HEK293 (cell line): ENCODE measurements around the gene MDM2.

Source experiments
- CTCF ChIA-PET: fragments of 350-600 bp; formaldehyde crosslinking; extraction: SDS; loops from one replicate; lab custom pipeline; 2021; ENCODE audit warnings: antibody characterized with exemption; lab: Yijun Ruan, JAX
- POLR2A ChIA-PET: fragments of 300-600 bp; formaldehyde crosslinking; extraction: SDS; loops from one replicate; lab custom pipeline; 2020; ENCODE audit warnings: antibody characterized with exemption, inconsistent platforms; lab: Yijun Ruan, JAX
- H3K27ac ChIP-seq: fragments of 200-500 bp; sonication (Bioruptor generic); 2 replicates; pipeline ENCODE4 v1.5.1; 2014; ENCODE audit warnings: low read depth, low read length, control low read depth, inconsistent platforms; ENCODE audit errors: extremely low read depth
- H3K36me3 ChIP-seq, 2 experiments: fragments of 200-500 bp in 1 of 2; sonication (Bioruptor generic) in 1 of 2; 1 replicate in 1 of 2; 2 replicates in 1 of 2; pipeline ENCODE4 v1.5.1; 2014 to 2017; ENCODE audit warnings: inconsistent platforms in 2 of 2, low read length in 2 of 2; ENCODE audit not compliant: control insufficient read depth in 2 of 2, insufficient read depth in 1 of 2
- H3K4me1 ChIP-seq: fragments of 200-500 bp; sonication (Bioruptor generic); 2 replicates; pipeline ENCODE4 v1.5.1; 2014; ENCODE audit warnings: mild to moderate bottlenecking, low read length, inconsistent platforms; ENCODE audit not compliant: control insufficient read depth, insufficient read depth
- H3K4me3 ChIP-seq: 2 replicates; pipeline ENCODE4 v1.5.1; 2011; ENCODE audit warnings: low read depth, mild to moderate bottlenecking, control low read depth, low read length, moderate library complexity
- H3K9me3 ChIP-seq: fragments of 200-500 bp; sonication (Bioruptor generic); 2 replicates; pipeline ENCODE4 v1.5.1; 2014; ENCODE audit warnings: low read depth, low read length, inconsistent platforms; ENCODE audit not compliant: control insufficient read depth, insufficient read depth
- EGR2 ChIP-seq: fragments of 450-650 bp; formaldehyde crosslinking; IDR thresholded peaks from 2 replicates; pipeline ENCODE4 v1.5.1; 2016; ENCODE audit warnings: low read depth, missing biosample characterization, missing genetic modification characterization
- HOXA7 ChIP-seq: sonication (generic); formaldehyde crosslinking; IDR thresholded peaks from 2 replicates; pipeline ENCODE4 v1.8.1; 2022; ENCODE audit warnings: missing genetic modification reagents, borderline replicate concordance
- KLF7 ChIP-seq: fragments of 450-650 bp; formaldehyde crosslinking; IDR thresholded peaks from 2 replicates; pipeline ENCODE4 v1.5.1; 2016; ENCODE audit warnings: missing biosample characterization, missing genetic modification characterization, borderline replicate concordance
- SCRT1 ChIP-seq: fragments of 450-650 bp; formaldehyde crosslinking; IDR thresholded peaks from 2 replicates; pipeline ENCODE4 v1.5.1; 2016; ENCODE audit warnings: missing biosample characterization, missing genetic modification characterization, borderline replicate concordance
- SP7 ChIP-seq: fragments of 450-650 bp; formaldehyde crosslinking; IDR thresholded peaks from 2 replicates; pipeline ENCODE4 v1.5.1; 2016; ENCODE audit warnings: missing biosample characterization, missing genetic modification characterization
- YY1 ChIP-seq: fragments of 450-650 bp; formaldehyde crosslinking; IDR thresholded peaks from 2 replicates; pipeline ENCODE4 v1.5.1; 2018; ENCODE audit warnings: missing biosample characterization, missing genetic modification characterization
- ZFP37 ChIP-seq: fragments of 450-650 bp; formaldehyde crosslinking; IDR thresholded peaks from 2 replicates; pipeline ENCODE4 v1.5.1; 2016; ENCODE audit warnings: missing biosample characterization, missing genetic modification characterization
- ZIC2 ChIP-seq: fragments of 450-650 bp; formaldehyde crosslinking; IDR thresholded peaks from 2 replicates; pipeline ENCODE4 v1.5.1; 2016; ENCODE audit warnings: missing biosample characterization, missing genetic modification characterization
- ZNF10 ChIP-seq: fragments of 450-650 bp; formaldehyde crosslinking; IDR thresholded peaks from 2 replicates; pipeline ENCODE4 v1.5.1; 2017; ENCODE audit warnings: missing biosample characterization, missing genetic modification characterization
- ZNF121 ChIP-seq: fragments of 450-650 bp; formaldehyde crosslinking; IDR thresholded peaks from 2 replicates; pipeline ENCODE4 v1.5.1; 2016; ENCODE audit warnings: missing biosample characterization, missing genetic modification characterization
- ZNF138 ChIP-seq: fragments of 450-650 bp; formaldehyde crosslinking; IDR thresholded peaks from 2 replicates; pipeline ENCODE4 v1.5.1; 2016; ENCODE audit warnings: missing biosample characterization, missing genetic modification characterization, borderline replicate concordance
- ZNF148 ChIP-seq: fragments of 450-650 bp; formaldehyde crosslinking; IDR thresholded peaks from 2 replicates; pipeline ENCODE4 v1.5.0; 2017; ENCODE audit warnings: missing biosample characterization, missing genetic modification characterization, borderline replicate concordance
- ZNF324 ChIP-seq: fragments of 450-650 bp; formaldehyde crosslinking; IDR thresholded peaks from 2 replicates; pipeline ENCODE4 v1.5.1; 2016; ENCODE audit warnings: missing biosample characterization, missing genetic modification characterization
- ZNF391 ChIP-seq: fragments of 450-650 bp; formaldehyde crosslinking; IDR thresholded peaks from 2 replicates; pipeline ENCODE4 v1.5.1; 2016; ENCODE audit warnings: low read depth, missing biosample characterization, missing genetic modification characterization, borderline replicate concordance
- ZNF404 ChIP-seq: fragments of 450-650 bp; formaldehyde crosslinking; IDR thresholded peaks from 2 replicates; pipeline ENCODE4 v1.5.1; 2017; ENCODE audit warnings: missing biosample characterization, missing genetic modification characterization
- ZNF423 ChIP-seq: fragments of 450-650 bp; formaldehyde crosslinking; IDR thresholded peaks from 2 replicates; pipeline ENCODE4 v1.5.1; 2016; ENCODE audit warnings: missing biosample characterization, missing genetic modification characterization
- ZNF555 ChIP-seq: fragments of 450-650 bp; formaldehyde crosslinking; conservative IDR thresholded peaks from 2 replicates; pipeline ENCODE4 v1.5.1; 2017; ENCODE audit warnings: missing biosample characterization, mild to moderate bottlenecking, missing genetic modification characterization, inconsistent platforms
- ZNF585B ChIP-seq: fragments of 450-650 bp; formaldehyde crosslinking; IDR thresholded peaks from 2 replicates; pipeline ENCODE4 v1.5.1; 2016; ENCODE audit warnings: missing biosample characterization, missing genetic modification characterization
- ZNF645 ChIP-seq: fragments of 450-650 bp; formaldehyde crosslinking; IDR thresholded peaks from 2 replicates; pipeline ENCODE4; 2016; ENCODE audit warnings: missing biosample characterization, missing genetic modification characterization
- TF ChIP-seq, protein P1 (sequence below): fragments of 450-650 bp; formaldehyde crosslinking; IDR thresholded peaks from 2 replicates; pipeline ENCODE4 v1.5.1; 2016; ENCODE audit warnings: missing biosample characterization, missing genetic modification characterization, borderline replicate concordance

MDM2 gene

DNA sequence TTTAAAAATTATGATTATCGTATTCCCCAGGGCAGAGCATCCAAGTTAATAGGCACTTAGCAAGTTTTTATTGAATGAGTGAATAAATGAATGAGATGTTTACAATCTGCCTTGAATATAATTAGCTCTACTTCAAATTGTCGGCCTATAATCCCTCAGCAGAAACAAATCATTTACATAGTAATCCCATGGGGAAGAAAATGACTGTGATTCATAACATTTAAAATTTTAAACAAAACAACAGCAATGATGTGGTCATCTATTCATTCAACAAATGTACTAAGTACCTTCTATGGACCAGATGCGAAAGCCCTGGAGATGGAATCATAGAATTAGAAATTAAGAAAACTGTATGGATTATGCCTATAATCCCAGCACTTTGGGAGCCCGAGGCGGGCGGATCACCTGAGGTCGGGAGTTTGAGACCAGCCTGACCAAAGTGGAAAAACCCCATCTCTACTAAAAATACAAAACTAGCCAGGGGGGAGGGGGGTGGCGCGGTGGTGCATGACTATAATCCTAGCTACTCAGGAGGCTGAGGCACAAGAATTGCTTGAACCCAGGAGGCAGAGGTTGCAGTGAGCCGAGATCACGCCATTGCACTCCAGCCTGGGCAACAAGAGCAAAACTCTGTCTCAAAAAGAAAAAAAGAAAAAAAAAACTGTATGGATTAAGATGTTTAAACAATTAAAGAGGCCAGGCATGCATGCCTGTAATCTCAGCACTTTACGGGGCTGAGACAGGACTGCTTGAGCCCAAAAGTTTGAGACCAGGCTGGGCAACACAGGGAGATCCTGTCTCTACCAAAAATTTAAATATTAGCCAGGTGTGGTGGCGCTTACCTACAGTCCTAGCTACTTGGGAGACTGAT, 17.7 kb upstream of the MDM2 start (continued):
- no peak for TF ChIP-seq ZNF138 (tag by site-specific recombination)
- TF ChIP-seq SCRT1 (tag by site-specific recombination): no peak
- TF ChIP-seq ZNF404 (tag by site-specific recombination): no peak
- no peak for TF ChIP-seq ZFP37
- TF ChIP-seq EGR2 (tag by site-specific recombination): no peak
- no peak for TF ChIP-seq ZNF645 (tag by site-specific recombination)

GRCh38 chr12:68790952-68791234, 17.1 kb upstream of the MDM2 start:
- ChIA-PET CTCF (no interaction called here), POLR2A (no interaction called here)
- H3K9me3 ChIP-seq: no peaks in the 10 kb centered on the region
- no peaks in the 10 kb centered on the region for H3K36me3 ChIP-seq
- peaks cover 4% of the 10 kb centered on the region; the same call in 1 of the 2 replicates for H3K4me1 ChIP-seq
- H3K4me3 ChIP-seq: no peak overlapping the region
- TF ChIP-seq ZNF121 (peak; percentile 69; the same call in 1 of the 2 replicates), KLF7 (no peak)
- H3K27ac ChIP-seq: no peak overlapping the region

DNA sequence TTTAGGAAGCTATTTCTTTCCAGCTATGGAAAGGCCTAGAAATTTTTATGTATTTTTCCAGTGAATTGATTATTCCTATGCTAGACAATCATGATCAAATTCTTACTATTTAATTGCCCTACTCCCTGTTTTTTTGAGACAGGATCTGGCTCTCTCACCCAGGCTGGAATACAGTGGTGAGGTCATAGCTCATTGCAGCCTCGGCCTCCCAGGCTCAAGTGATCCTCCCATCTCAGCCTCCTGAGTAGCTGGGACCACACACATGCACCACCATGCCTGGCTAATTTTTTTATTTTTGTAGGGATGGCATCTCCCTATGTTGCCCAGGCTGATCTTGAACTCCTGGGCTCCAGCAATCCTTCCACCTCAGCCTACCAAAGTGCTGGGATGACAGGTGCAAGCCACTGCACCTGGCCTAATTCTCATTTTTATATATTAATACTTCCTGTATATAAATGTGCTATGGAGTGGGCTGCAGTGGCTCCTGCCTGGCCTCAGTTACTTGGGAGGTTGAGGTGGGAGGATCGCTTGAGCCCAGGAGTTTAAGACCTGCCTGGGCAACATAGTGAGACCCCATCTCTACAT, 16.0 kb upstream of the MDM2 start:
- Histone ChIP-seq H3K9me3 (no peaks in the 10 kb centered on the region), H3K4me1 (peaks cover 4% of the 10 kb centered on the region; the same call in 1 of the 2 replicates), H3K4me3 (no peak overlapping the region), H3K36me3 (no peaks in the 10 kb centered on the region), H3K27ac (no peak overlapping the region)
- CTCF ChIA-PET: interaction anchor here (0.8 kb wide), 1 partner anchor 10 kb away, joined by 3 read pairs; no protein-coding TSS in a partner anchor
- TF ChIP-seq ZNF585B (tag by site-specific recombination): no peak
- TF ChIP-seq HOXA7 (CRISPR knock-in tag): no peak
- TF ChIP-seq ZNF10 (tag by site-specific recombination): no peak
- TF ChIP-seq ZNF391: no peak
- POLR2A ChIA-PET: no interaction called here

- H3K36me3 ChIP-seq: no peaks in the 10 kb centered on the region
- ChIA-PET CTCF (interaction anchor here (0.7 kb wide), 1 partner anchor 142 kb away, joined by 3 read pairs; no protein-coding TSS in a partner anchor), POLR2A (interaction anchor here (1.4 kb wide), 1 partner anchor 52 kb away, joined by 3 read pairs; no protein-coding TSS in a partner anchor)
- H3K4me3 ChIP-seq: no peak overlapping the region
- H3K9me3 ChIP-seq: no peaks in the 10 kb centered on the region
- H3K4me1 ChIP-seq: no peaks in the 10 kb centered on the region
- no peak overlapping the region for H3K27ac ChIP-seq
- no peak for TF ChIP-seq ZIC2 (tag by site-specific recombination)
- no peak for TF ChIP-seq YY1 (tag by site-specific recombination)
- TF ChIP-seq, protein P1, sequence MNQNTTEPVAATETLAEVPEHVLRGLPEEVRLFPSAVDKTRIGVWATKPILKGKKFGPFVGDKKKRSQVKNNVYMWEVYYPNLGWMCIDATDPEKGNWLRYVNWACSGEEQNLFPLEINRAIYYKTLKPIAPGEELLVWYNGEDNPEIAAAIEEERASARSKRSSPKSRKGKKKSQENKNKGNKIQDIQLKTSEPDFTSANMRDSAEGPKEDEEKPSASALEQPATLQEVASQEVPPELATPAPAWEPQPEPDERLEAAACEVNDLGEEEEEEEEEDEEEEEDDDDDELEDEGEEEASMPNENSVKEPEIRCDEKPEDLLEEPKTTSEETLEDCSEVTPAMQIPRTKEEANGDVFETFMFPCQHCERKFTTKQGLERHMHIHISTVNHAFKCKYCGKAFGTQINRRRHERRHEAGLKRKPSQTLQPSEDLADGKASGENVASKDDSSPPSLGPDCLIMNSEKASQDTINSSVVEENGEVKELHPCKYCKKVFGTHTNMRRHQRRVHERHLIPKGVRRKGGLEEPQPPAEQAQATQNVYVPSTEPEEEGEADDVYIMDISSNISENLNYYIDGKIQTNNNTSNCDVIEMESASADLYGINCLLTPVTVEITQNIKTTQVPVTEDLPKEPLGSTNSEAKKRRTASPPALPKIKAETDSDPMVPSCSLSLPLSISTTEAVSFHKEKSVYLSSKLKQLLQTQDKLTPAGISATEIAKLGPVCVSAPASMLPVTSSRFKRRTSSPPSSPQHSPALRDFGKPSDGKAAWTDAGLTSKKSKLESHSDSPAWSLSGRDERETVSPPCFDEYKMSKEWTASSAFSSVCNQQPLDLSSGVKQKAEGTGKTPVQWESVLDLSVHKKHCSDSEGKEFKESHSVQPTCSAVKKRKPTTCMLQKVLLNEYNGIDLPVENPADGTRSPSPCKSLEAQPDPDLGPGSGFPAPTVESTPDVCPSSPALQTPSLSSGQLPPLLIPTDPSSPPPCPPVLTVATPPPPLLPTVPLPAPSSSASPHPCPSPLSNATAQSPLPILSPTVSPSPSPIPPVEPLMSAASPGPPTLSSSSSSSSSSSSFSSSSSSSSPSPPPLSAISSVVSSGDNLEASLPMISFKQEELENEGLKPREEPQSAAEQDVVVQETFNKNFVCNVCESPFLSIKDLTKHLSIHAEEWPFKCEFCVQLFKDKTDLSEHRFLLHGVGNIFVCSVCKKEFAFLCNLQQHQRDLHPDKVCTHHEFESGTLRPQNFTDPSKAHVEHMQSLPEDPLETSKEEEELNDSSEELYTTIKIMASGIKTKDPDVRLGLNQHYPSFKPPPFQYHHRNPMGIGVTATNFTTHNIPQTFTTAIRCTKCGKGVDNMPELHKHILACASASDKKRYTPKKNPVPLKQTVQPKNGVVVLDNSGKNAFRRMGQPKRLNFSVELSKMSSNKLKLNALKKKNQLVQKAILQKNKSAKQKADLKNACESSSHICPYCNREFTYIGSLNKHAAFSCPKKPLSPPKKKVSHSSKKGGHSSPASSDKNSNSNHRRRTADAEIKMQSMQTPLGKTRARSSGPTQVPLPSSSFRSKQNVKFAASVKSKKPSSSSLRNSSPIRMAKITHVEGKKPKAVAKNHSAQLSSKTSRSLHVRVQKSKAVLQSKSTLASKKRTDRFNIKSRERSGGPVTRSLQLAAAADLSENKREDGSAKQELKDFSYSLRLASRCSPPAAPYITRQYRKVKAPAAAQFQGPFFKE (tag by site-specific recombination): no peak
- TF ChIP-seq SP7 (tag by site-specific recombination): no peak
- no peak for TF ChIP-seq ZNF423 (tag by site-specific recombination)
- no peak for TF ChIP-seq ZNF148 (tag by site-specific recombination)
- TF ChIP-seq ZNF555 (tag by site-specific recombination): no peak
- TF ChIP-seq ZNF324: no peak
These were observed 15.0 kb upstream of the MDM2 start for GRCh38 chr12:68792952-68793351.
